Measurements from ENCODE around the gene UIMC1.

DNA sequence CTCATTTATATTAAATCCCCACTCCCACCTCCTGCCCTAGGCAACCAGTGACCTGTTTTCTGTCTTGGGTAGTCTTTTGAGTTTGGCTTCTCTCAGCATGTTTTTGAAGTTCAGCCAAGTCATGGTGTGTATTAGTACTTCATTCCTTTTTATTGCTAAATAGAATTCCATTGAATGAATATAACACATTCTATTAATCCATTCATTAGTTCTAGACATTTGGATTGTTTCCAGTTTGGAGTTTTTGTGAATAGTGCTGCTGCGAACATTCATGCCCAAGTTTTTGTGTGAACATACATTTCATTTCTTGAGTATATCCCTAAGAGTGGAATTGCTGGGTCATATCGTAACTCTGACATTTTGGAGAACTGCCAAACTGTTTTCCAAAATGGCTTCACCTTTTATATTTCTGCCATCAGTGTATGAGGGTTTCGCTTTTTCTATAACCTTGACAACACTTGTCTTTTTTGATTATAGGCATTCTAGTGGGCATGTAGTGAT lies 18.6 kb upstream of the UIMC1 start:
- no peak for TF ChIP-seq POLR2A (IDR thresholded peaks at IDR 0.05)
- TF ChIP-seq, protein P1, sequence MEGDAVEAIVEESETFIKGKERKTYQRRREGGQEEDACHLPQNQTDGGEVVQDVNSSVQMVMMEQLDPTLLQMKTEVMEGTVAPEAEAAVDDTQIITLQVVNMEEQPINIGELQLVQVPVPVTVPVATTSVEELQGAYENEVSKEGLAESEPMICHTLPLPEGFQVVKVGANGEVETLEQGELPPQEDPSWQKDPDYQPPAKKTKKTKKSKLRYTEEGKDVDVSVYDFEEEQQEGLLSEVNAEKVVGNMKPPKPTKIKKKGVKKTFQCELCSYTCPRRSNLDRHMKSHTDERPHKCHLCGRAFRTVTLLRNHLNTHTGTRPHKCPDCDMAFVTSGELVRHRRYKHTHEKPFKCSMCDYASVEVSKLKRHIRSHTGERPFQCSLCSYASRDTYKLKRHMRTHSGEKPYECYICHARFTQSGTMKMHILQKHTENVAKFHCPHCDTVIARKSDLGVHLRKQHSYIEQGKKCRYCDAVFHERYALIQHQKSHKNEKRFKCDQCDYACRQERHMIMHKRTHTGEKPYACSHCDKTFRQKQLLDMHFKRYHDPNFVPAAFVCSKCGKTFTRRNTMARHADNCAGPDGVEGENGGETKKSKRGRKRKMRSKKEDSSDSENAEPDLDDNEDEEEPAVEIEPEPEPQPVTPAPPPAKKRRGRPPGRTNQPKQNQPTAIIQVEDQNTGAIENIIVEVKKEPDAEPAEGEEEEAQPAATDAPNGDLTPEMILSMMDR (IDR thresholded peaks at IDR 0.05), result no peak

Data from lower leg skin (tissue), 3 donors.